NCI-H1694 (cell line): ENCODE data around the gene RSRC1.
A peak's percentile ranks its signal among the peaks of the same experiment; 100 is the strongest.
"Not testable (repeated sequence)": the region's sequence is repeated elsewhere in the genome, so short reads cannot be mapped to it uniquely, and the experiment has no call there.

ENCODE experiments used
- DNase-seq: peaks from one replicate; lab custom pipeline; 2025; lab: John Stamatoyannopoulos, UW

RSRC1 gene

GRCh38 chr3:158228942-158229341 is 119.1 kb downstream of the RSRC1 start:
- not testable (repeated sequence) for DNase-seq

- no peak for DNase-seq
Measured at GRCh38 chr3:158233791-158234190, 123.9 kb downstream of the RSRC1 start.

DNA sequence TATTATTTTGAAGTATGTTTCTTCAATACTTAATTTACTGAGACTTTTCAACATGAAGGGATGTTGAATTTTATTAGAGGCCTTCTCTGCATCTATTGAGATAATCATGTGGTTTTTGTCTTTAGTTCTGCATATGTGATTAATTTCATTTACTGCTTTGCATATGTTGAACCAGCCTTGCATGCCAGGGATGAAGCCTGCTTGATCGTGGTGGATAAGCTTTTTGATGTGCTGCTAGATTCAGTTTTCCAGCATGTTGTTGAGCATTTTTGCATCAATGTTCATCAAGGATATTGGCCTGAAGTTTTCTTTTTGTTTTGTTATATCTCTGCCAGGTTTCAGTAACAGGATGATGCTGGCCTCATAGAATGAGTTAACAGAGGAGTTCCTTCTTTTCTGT is 134.4 kb downstream of the RSRC1 start:
- DNase-seq: no peak

DNA sequence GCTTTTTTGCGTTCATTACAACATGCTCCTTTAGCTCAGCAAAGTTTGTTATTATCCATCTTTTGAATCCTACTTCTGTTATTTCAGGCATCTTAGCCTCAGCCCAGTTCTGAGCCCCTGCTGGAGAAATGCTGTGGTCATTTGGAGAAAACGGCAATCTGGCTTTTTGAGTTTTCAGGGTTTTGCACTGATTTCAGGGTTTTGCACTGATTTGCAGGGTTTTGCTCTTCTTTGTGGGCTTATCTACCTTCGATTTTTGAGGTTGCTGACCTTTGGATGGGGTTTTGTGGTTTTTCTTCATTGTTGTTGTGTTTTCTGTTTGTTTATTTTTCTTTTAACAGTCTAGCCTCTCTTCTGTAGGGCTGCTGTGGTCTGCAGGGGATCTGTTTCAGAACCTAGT is 137.4 kb downstream of the RSRC1 start:
- no peak for DNase-seq

GRCh38 chr3:158248261-158248660 is 138.4 kb downstream of the RSRC1 start:
- DNase-seq: no peak

DNA sequence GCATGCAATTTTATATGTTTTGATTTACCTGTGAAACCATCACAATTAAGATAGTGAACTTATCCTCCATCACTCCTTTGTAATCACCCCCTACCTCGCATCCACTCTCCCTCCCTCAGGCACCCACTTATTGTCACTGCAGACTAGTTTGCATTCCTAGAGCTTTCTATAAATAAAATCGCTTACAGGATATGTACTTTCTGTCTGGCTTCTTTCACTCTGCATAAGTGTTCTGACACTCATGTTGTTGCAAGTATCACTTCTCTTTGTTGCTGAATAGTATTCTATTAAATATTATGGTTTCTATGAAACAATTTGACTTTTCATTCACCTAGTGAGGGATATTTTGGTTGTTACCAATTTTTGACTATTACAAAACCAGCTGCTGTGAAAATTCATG is 139.3 kb downstream of the RSRC1 start:
- no peak for DNase-seq

DNA sequence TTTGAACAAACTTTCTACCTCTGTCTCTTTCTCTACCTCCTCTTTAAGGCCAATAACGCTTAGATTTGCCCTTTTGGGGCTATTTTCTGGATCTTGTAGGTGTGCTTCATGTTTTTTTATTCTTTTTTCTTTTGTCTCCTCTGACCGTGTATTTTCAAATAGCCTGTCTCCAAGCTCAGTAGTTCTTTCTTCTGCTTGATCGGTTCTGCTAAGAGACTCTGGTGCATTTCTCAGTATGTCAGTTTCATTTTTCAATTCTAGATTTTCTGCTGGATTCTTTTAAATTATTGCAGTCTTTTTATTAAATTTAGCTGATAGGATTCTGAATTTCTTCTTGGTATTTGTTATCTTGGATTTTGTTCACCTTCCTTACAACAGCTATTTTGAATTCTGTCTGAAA is 148.7 kb downstream of the RSRC1 start:
- DNase-seq: no peak

- no peak for DNase-seq
Measured at GRCh38 chr3:158260392-158260791, 150.5 kb downstream of the RSRC1 start.

DNA sequence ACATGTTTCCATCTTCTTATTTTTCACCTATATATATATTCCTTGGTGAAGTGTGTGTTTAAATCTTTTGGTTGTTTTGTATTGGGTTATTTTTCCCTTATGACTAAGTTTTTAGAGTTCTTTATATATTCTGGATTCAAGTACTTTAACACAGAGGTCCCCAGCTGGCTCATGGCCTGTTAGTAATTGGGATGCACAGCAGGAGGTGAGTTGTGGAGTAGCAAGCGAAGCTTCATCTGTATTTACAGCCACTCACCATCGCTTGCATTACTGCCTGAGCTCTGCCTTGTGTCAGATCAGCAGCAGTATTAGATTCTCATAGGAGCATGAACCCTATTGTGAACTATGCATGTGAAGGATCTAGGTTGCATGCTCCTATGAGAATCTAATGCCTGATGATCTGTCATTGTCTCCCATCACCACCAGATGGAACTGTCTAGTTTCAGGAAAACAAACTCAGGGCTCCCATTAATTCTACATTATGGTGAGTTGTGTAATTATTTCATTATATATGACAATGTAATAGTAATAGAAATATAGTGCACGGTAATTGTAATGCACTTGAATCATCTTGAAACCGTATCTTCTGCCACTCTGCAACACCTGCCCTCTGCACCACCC is 151.6 kb downstream of the RSRC1 start:
- DNase-seq: no peak

DNA sequence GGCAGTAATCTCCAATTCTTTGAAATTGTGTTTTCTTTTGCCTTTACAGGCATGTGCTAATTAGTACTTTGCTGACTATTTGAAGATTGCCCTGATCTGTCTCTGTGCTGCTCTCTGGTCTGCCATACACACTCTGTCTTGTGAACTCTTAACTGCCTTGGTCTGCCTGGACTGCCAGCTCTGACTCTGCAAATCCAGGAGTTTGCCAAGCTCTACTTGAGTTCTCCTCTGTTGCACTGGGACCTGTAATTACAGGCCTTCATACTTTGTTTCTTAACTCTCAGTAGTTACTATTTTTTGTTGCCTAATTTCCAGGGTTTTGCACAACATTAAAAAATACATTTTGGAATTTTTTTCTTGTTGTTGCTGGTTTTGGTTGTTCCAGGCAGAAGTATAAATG is 155.0 kb downstream of the RSRC1 start:
- DNase-seq: no peak

DNA sequence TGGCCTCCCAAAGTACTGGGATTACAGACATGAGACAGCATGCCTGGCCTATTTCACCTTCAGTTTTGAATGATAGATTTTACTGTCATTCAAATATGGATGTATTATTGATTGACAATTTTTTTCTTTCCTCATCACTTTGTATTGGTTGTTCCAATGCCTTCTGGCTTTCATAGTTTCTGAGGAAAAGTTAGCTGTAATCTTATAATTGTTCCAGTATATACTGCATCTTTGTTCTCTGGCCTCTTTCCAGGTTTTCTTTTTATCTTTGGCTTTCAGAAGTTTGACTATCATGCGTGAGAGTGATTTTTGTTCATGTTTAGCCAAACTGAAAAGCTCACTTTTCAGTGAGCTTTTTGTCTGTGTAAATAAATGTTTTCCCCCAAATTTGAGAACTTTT is 157.1 kb downstream of the RSRC1 start:
- no peak for DNase-seq

- no peak for DNase-seq
Measured at GRCh38 chr3:158269942-158270341, 160.1 kb downstream of the RSRC1 start.

- DNase-seq: no peak
Measured at GRCh38 chr3:158272081-158272480, 162.2 kb downstream of the RSRC1 start.

- DNase-seq: no peak
Measured at GRCh38 chr3:158273656-158274055, 163.8 kb downstream of the RSRC1 start.

GRCh38 chr3:158278187-158278586 is 168.3 kb downstream of the RSRC1 start:
- DNase-seq: no peak

DNA sequence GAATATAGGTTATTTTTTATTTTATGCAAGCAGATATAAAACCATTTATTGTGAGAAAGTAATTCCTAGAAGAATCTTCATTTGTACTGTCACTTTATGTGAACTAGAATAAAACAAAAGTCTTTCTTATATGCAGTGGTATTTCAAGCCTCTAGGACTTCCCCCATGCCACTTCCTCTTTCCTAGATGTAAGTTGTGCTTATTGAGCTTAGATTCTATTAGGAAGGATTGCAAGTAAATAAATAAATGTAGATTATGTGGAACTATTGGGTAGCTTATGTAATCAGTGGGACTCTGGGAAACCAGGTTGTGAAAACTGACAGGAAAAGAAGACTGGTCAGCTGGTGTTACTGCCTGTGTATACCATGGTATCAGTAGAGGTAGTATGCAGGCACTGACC is 169.7 kb downstream of the RSRC1 start:
- DNase-seq: no peak

DNA sequence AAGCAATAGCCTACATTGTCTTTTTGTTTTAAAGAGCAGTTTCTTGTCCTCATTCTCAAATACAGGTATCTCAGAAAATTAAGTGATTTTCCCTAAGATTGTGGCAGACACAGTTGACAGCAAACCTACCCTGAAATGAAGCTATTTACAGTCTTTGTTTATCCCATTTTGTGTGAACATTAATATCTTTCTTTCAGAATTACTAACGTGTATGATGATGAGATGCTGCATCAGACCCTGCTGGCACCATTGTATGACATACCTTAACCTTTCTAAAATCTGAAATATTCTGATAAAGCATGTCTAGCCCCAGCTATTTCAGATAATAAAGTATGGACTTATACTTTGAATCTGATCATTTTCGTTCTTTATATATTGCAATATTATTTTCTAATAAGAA is 185.9 kb downstream of the RSRC1 start:
- DNase-seq: no peak

DNA sequence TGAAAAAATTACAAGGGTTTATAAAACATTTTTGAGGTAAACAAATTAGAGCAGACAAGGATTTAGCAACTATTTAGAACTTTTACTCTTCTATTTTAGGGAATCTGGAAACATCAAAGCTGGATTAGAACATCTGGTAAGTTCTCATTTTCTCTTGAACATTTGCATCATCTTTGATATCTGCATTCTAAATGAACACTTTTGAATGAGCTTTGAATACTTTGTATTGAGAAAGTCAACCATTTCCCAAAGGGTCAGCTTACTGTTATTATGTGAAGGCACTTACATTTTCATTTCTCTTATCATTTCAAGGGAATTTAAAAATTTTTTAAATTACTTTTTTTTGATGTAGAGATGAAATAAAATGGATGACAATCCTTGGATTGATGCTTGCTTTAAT is 188.1 kb downstream of the RSRC1 start:
- no peak for DNase-seq

DNA sequence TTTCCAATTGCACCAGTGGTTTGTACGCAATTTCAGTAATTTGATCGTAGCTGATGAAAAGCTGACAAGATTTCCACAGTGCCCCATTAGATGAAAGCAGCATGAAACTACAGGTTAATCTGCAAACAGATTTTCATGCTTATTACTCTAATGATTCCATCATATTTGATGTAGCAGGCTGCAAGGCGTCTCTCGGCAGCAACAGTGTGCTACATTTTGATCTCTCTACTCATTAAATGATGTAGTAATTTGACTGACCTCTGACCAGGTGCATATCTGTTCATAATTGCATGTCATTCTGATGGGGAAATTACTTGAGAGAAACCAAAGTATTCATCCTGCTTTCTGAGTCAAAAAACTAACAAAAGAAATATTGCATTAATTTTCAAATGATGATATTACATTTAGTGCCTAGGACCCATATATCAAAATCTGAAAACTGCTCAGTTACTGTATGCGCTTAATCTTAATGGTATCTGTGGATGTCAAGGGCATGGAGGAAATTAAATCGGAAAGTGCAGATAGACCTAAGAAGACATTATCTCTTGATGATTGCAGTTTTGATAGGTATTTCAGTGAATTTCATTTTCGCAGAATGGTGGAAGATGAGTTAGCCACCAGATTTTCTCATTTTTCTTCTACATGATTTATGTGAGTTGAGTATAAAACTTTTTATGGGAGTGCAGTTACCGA is 198.5 kb downstream of the RSRC1 start:
- no peak for DNase-seq

DNA sequence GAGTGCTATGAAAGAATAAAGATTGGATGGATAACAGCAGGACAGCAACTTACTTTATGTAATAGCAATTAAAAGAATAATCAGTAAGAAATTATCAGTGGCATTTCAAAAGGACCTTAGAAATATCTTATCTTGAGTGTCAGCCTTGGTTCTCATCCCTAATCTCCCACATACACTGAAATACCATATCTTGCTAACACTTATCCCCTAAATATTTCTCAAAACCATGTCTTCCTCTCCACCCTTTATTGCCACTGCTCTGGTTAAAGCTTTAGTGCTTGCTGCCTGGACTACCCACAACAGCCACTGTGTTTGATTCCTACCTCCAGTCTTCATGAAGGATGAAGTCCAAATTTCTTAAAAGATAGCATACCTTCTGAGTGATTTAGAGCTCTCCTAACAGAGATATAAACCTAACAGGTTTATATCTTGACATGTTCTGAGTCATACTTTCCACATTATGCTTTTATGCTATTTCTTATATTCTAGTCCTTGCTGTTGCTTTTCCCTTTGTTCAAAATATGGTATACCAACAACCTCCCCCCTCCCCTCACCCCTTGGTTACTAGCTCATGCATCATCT is 202.8 kb downstream of the RSRC1 start:
- DNase-seq: no peak

- peak; percentile 39 for DNase-seq
Measured at GRCh38 chr3:158313338-158313927, 203.5 kb downstream of the RSRC1 start.

- no peak for DNase-seq
Measured at GRCh38 chr3:158314426-158315357, 204.8 kb downstream of the RSRC1 start.
